Stimulated activated CD4-positive, alpha-beta T cell treated with anti-CD3 and anti-CD28 coated beads, Interleukin-4, amount 100 ng/mL, for 4 hours (primary cell): ENCODE results near the gene BRINP3.

ENCODE experiments used
- DNase-seq, 2 experiments: peaks; one replicate each; pipeline ENCODE4 v3.0.0-alpha.2; 2020

Gene BRINP3

DNA sequence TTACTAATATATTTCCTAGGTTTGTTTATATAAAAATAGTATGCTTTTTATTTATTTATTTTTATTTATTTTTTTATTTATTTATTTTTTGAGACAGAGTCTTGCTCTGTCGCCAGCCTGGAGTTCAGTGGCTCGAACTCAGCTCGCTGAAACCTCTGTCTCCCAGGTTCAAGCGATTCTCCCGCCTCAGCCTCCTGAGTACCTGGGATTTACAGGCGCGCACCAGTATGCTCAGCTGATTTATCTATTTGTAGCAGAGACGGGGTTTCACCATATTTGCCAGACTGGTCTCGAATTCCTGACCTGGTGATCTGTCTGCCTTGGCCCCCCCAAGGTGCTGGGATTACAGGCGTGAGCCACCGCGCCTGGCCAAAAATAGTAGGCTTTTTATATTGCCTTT lies 33.2 kb downstream of the BRINP3 start:
- no peak for DNase-seq

DNA sequence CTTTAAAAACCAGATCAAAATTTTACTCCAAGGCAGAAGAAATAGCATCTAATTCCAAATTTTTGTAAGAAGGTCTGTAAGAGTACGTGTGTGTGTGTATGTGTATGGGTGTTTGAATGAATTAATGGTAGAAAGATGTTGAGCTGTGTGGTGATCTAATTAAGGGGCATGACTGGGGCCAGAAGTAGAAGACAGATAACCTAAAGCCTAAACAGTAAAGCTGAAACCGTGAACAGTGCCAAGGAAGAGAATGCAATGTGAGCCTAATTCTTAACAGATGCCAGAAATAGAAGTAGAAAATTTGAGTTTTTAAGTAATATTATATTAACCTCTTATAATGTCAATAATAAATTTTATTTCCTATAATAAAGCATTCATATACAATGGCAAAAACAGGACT lies 38.2 kb downstream of the BRINP3 start:
- DNase-seq, result no peak

GRCh38 chr1:190436615-190437014 lies 41.0 kb downstream of the BRINP3 start:
- no peak for DNase-seq

DNA sequence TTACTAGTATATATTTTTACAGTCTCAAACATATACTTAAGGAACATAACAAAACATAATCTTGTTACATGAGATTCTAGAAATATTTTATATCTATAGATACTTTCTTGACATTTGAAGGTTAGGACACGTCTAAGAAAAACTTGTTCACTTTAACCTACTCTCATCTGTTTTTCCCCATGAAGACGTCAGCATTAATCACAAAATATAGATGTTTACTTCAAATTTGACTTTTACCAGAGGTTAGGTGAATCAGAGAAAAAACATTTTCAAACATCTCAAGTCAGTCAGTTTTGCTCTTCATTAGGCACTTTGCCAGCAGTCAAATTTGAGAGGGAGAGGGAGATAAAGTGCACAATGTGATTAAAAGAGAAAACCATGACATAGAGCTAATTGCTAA lies 47.7 kb downstream of the BRINP3 start:
- no peak for DNase-seq

DNA sequence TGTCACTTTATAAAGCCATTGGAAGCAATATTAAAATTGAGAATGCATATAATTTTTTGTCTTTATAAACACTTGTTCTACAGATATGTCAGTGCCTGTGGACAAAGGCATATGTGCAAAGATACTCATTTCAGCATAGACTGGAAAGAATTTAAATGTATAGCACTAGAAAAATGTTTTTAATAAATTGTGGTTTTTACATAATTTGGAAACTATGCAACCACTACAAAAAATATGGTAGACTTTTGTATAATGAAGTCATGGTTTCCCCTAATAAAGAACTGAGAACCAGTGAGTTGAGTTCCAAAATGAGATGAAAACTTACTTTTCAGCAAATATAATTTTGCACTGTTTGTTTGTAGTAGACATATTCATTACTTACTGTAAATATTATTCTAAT lies 48.5 kb downstream of the BRINP3 start:
- DNase-seq, result no peak

DNA sequence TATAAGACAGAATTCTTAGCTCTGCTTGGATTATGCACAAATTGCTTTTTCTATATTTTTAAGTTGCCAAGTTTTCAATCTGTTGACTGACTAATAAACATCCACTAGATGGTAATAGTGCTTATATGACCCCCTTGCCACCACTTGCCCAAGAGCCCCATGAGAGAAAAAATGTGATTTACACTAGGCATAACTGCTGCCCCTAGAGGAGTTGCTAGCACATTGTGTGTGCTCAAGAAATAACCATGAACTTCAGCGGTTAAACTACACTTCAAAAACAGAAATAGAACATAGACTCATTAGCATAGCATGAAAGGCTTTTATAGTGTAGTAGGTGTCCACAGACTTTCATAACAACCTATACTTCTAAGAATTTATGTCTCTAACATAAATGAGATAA lies 61.4 kb downstream of the BRINP3 start:
- DNase-seq, result no peak

GRCh38 chr1:190413142-190413541 lies 64.5 kb downstream of the BRINP3 start:
- DNase-seq, result no peak

DNA sequence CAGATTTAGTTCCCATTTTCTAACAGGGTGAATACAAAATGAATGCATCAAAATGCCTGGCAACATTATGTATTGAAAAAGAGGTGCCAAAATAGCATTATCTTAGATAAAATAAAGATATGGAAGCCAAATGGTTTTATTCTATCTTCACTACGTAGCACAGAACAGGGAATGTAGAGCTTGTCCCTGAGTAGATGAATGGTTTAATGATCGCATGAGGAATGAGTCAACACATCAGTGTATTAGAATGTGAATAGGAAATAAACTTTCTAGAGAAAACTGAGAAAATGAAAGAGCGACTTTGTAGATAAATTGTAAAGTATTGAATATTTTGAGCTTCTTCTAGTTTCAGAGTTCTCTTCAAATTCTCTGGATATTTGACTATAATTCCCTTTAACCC lies 74.3 kb downstream of the BRINP3 start:
- DNase-seq, result no peak

DNA sequence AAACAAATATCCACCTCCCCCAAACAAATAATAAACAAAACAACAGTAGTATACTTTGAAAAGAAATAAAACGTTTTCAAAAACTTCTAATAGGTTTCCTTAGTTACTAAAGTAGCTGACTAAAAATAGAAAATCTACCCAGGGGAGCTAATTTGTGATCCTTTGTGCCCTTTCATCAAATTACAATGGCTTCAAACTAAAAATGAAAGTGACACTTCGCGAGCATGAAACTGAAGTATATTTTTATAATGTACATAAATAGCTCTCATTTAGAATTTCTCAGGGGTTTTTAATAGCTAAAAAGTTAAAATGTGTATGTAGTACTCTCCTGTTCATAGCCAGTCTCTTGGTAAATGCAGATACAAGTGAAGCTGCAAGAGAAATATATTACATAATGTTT lies 78.4 kb downstream of the BRINP3 start:
- DNase-seq, result no peak

- no peak for DNase-seq
Measured at GRCh38 chr1:190391582-190391981, 86.1 kb downstream of the BRINP3 start.

- DNase-seq, result no peak
Measured at GRCh38 chr1:190377991-190378390, 99.7 kb downstream of the BRINP3 start.

- no peak for DNase-seq
Measured at GRCh38 chr1:190377294-190377693, 100.4 kb downstream of the BRINP3 start.

- DNase-seq, result no peak
Measured at GRCh38 chr1:190376044-190376443, 101.6 kb downstream of the BRINP3 start.

- no peak for DNase-seq
Measured at GRCh38 chr1:190373705-190374336, 103.8 kb downstream of the BRINP3 start.

DNA sequence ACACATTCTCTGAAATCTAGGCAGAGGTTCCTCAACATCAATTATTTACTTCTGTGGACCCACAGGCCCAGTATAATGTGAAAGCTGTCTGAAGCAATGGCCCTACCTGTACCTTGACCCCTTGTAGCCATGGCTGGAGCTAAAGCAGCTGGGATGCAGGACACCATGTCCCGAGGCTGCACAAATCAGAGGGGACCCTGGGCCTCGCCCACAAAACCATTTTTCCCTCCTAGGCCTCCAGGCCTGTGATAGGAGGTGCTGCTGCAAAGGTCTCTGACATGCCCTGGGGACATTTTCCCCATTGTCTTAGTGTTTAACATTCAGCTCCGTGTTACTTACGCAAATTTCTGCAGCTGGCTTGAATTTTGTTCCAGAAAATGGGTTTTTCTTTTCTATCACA lies 110.5 kb downstream of the BRINP3 start:
- no peak for DNase-seq

DNA sequence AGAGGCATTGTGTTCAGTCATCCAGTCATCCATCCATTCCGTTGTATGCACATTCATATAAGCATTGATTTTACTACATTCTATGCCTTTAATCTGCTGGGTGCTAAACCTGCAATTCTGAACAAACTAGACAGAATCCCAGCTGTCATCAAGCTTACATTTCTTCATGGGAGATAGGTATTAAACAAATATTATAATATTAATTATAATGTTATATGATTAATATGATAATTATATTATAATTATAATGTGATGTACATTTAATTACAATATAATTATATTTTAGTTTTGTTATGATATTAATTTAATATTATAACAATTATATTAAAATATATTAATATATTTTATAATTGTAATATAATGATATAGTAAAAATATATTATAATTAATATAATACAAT lies 112.4 kb downstream of the BRINP3 start:
- DNase-seq, result no peak

DNA sequence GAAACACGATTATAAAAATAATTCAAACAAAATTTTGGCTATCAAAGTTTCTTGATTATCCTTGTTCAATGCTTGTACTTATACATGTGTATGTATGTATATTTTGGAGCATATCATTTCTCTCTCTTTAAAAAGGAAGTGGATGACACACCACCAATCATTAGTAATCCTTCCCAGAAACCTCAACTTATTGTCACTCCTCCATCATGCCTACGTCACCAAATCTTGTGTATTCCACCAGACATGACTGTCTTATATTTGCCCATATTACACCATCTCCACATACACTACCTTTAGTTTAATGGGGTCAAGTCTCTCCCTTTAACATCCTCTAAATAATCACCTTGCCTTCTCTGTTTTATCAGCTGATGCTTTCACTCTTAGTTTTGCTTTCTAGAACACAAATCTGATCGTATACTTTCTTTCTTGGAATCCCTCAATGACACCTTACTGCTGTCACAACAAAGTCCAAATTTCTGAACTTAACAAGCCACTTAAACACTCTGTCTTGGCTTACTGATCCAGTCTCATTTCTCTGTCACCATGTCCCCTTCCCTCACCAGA lies 124.0 kb downstream of the BRINP3 start:
- DNase-seq, result no peak

DNA sequence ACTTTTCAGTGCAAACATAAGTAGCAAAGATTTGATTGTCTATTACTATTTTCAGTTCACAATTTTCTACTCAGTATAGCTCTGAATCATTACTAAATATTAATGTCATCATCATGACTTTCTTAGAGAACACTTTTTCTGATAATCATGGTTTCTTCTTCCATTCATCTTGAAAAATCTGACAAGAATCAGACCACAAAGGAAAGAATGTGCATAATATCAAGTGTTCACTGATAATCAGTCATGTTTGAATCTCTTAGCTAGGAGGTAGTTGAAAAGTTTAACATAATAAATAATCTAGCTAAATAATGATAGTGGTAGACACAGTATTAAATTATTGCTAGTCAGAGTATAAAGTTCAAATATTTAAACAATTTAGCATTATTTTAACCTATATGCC lies 133.2 kb downstream of the BRINP3 start:
- no peak for DNase-seq

DNA sequence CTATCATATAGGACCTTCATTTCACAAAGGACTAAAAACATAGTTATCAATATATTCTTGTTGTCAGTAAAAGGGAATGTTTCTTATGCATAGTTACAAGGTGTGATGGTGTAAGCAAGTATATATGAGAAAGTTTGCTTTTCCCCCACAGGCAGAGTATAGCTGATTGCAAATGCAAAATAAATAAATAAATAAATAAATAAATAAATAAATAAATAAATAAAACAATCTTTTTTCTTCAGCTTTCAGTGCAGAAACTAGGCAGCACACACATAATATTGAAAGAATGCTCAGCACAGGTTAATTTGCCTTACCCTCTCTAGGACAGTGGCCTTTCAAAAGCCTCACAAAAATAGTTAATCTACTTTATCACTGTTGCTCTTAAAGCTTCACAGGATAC lies 138.8 kb downstream of the BRINP3 start:
- DNase-seq, result no peak

GRCh38 chr1:190328871-190329270 lies 148.8 kb downstream of the BRINP3 start:
- DNase-seq, result no peak

DNA sequence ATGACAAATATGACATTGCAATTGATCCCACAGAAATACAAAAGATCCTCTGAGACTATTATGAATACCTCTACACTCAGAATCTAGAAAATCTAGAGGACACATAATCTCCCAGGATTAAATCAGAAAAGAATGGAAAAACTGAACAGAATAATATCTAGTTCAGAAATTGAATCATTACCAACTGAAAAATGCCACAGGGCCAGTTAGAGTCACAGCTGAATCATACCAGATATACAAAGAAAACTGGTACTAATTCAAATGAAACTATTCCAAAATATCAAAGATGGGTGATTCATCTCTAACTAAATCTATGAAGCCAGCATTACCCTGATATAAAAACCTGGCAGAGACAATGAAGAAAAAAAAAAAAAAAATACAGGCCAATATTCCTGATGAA lies 149.3 kb downstream of the BRINP3 start:
- no peak for DNase-seq

DNA sequence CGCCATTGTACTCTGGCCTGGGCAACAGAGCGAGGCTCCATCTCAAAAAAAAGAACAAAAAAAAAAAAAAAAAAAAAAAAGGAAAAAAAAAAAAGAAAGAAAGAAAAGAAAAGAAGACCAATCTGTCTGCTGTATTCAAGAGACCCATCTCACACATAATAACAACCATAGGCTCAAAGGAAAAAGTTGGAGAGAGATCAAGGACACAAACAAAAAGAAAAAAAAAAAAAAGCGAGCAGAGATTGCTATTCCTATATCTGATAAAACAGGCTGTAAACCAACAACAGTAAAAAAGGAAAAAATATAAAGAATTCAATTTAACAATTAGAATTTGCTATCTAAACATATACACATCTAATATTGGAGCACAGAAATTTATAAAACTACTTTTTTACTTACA lies 150.4 kb downstream of the BRINP3 start:
- no peak for DNase-seq

- DNase-seq, result no peak
Measured at GRCh38 chr1:190323530-190323929, 154.1 kb downstream of the BRINP3 start.

GRCh38 chr1:190322274-190322673 lies 155.4 kb downstream of the BRINP3 start:
- no peak for DNase-seq

DNA sequence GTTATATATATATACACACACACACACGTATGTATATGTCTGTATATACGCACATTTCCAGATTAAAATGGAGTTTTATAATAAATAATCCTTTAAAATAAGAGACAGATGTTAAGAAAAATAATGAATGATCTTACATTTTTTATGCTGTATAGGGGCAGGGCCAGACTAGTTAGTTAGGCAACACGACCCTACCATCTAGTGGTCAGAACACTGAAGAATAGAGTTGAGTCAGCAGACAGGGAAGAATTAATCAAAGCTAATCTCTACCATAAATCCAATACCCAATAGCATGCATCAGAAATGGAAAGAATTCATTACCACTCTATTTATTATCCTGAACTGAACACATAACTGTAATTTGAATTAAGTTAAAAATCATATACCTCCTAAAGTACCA lies 156.7 kb downstream of the BRINP3 start:
- no peak for DNase-seq
